Ovary (tissue), 9 donors: ENCODE measurements around the gene HDAC11. TPM values are rescaled to one million over a fixed set of nuclear protein-coding genes. Genes with fewer than 3 reads are reported as not detected.
A peak's percentile ranks its signal among the peaks of the same experiment; 100 is the strongest.

Experiments
- DNase-seq, 5 donors: peaks; one replicate each; pipeline ENCODE4 v3.0.0-alpha.2; 2019 to 2020
- H3K27ac ChIP-seq, 2 donors: fragments of 200-600 bp; one replicate each; pipeline versions ENCODE4 v1.5.1 to v1.8.0; 2019 to 2022
- H3K27me3 ChIP-seq: fragments of 200-600 bp; one replicate; pipeline ENCODE4 v1.8.0; 2022
- H3K36me3 ChIP-seq: fragments of 200-600 bp; sonication (generic); one replicate; pipeline ENCODE4 v1.5.1; 2019
- H3K4me1 ChIP-seq: one replicate; pipeline ENCODE4 v1.8.1; 2013; ENCODE audit warnings: mild to moderate bottlenecking, moderate library complexity; ENCODE audit not compliant: insufficient read depth
- H3K4me3 ChIP-seq: fragments of 200-600 bp; sonication (generic); one replicate; pipeline ENCODE4 v1.5.1; 2017
- H3K9me3 ChIP-seq, 2 donors: fragments of 200-600 bp in 1 of 2; sonication (generic) in 1 of 2; one replicate each; pipeline versions ENCODE4 v1.5.1 to v1.8.1; 2013 to 2019; ENCODE audit warnings: mild to moderate bottlenecking in 1 of 2, moderate library complexity in 1 of 2
- CTCF ChIP-seq, 3 donors: fragments of 450-650 bp in 2 of 3; fragments of 200-600 bp in 1 of 3; IDR thresholded peaks; one replicate each; pipeline versions ENCODE4 v1.5.1 to v1.8.0; 2016 to 2022; ENCODE audit warnings: antibody characterized with exemption in 3 of 3, mild to moderate bottlenecking in 1 of 3
- EP300 ChIP-seq: sonication (generic); formaldehyde crosslinking; IDR thresholded peaks from one replicate; pipeline ENCODE4 v1.6.1; 2017; ENCODE audit warnings: antibody characterized with exemption
- POLR2A ChIP-seq: fragments of 450-650 bp; IDR thresholded peaks from one replicate; pipeline ENCODE4 v1.6.1; 2017; ENCODE audit warnings: antibody characterized with exemption, mild to moderate bottlenecking, moderate library complexity
- WGBS, 3 donors: extraction: QIAGEN DNeasy Blood & Tissue Kit in 1 of 3; methylation state at CpG; one replicate each; pipeline versions ENCODE4 v1.1.5 to v1.1.7; 2013 to 2017; 5-methylcytosine and 5-hydroxymethylcytosine counted together
- intact Hi-C, 4 donors: fragments of 100-400 bp; cut with DNase I; formaldehyde crosslinking; loops; one replicate each; pipeline versions ENCODE4 v1.11.0 to v1.15.1; 2022 to 2023
- polyA plus RNA-seq, 2 donors: library from polyadenylated mRNA; stranded (reverse); fragments of 200-250 nt in 1 of 2; fragments of 350-450 nt in 1 of 2; fragmentation: Illumina TruSeq in 1 of 2; extraction: RNeasy Lipid Tissue Mini Kit (QIAGEN cat#74804) in 1 of 2; gene quantifications; one replicate each; pipeline ENCODE4 v1.2.3, GENCODE V29; 2013 to 2014
- total RNA-seq, 7 donors: library from RNA; depleted of rRNA in 2 of 7; stranded (reverse); fragments of >200 nt in 2 of 7; fragmentation: NEBNext Ultra II Directional in 3 of 7; extraction: Animal tissue kit (Norgen Biotek cat#: 25700) in 3 of 7; gene quantifications; one replicate each; pipeline versions ENCODE4 v1.1.0 to v1.2.4, GENCODE V29; 2016 to 2023
- donor health status: DM: no; HTN: no; CAD: no; lungs with moderate emphysema.
- donor health status: DM: no; HTN: no; CAD: no.
- donor health status: Bipolar disorder and iron deficiency.
- donor health status: DM: yes; HTN: yes; CAD: no.
- donor health status: DM: no; HTN: no; CAD: no.
- donor health status: DM: yes; HTN: yes; CAD: no.

Gene HDAC11
- total and polyA plus RNA-seq, 9 donors, result 6.4 to 27.1 (median 19.6) TPM

GRCh38 chr3:13546667-13547171, 66.6 kb downstream of the HDAC11 start:
- WGBS, 3 donors, result 18 to 40% (median 19%) methylated on average over 9 of the region's 9 CpGs
- H3K27me3 ChIP-seq, result no peaks in the 10 kb centered on the region
- H3K4me3 ChIP-seq, result no peak overlapping the region
- H3K9me3 ChIP-seq, result no peaks in the 10 kb centered on the region
- intact Hi-C loops, result no loop called here
- peak in 1 of 5 donors; percentile 30 for DNase-seq
- peaks cover 3% of the 10 kb centered on the region for H3K4me1 ChIP-seq
- TF ChIP-seq POLR2A (no peak), EP300 (no peak), CTCF (IDR thresholded peaks at IDR 0.05) (no peak)
- H3K36me3 ChIP-seq, result no peaks in the 10 kb centered on the region
- H3K27ac ChIP-seq, result no peak overlapping the region

- H3K27me3 ChIP-seq, result no peaks in the 10 kb centered on the region
- no peak overlapping the region for H3K4me3 ChIP-seq
- no peak overlapping the region for H3K27ac ChIP-seq
- DNase-seq, result no peak
- H3K36me3 ChIP-seq, result no peaks in the 10 kb centered on the region
- no peaks in the 10 kb centered on the region for H3K9me3 ChIP-seq
- TF ChIP-seq POLR2A (no peak), CTCF (IDR thresholded peaks at IDR 0.05) (no peak), EP300 (no peak)
- H3K4me1 ChIP-seq, result peaks cover 3% of the 10 kb centered on the region
- intact Hi-C loops, result no loop called here
- WGBS, 3 donors, result 75 to 85% (median 83%) methylated on average over 10 of the region's 10 CpGs
Observed at GRCh38 chr3:13547591-13548371, 67.7 kb downstream of the HDAC11 start.

GRCh38 chr3:13548696-13549622, 68.9 kb downstream of the HDAC11 start, which contains the start of gene FBLN2:
Gene FBLN2, plus strand, starts transcription at chr3:13549125. Its CDS starts 21,231 bp downstream, at chr3:13570356.
- DNase-seq, result peak in 2 of 5 donors; percentile 44 to 46
- H3K4me1 ChIP-seq, result peaks cover 3% of the 10 kb centered on the region
- TF ChIP-seq CTCF (IDR thresholded peaks at IDR 0.05) (no peak), EP300 (no peak), POLR2A (no peak)
- H3K36me3 ChIP-seq, result no peaks in the 10 kb centered on the region
- H3K4me3 ChIP-seq, result peak within 1 kb of the TSS; percentile 28
- intact Hi-C loops, result no loop called here
- H3K27ac ChIP-seq, result no peak within 1 kb of the TSS
- H3K9me3 ChIP-seq, result no peaks in the 10 kb centered on the region
- H3K27me3 ChIP-seq, result no peaks in the 10 kb centered on the region
- 6 to 11% (median 7%) methylated on average over 46 to 105 of the region's 107 CpGs for WGBS, 3 donors

- WGBS, 3 donors, result 77 to 83% (median 81%) methylated on average over 17 to 18 of the region's 18 CpGs
- Histone ChIP-seq H3K27me3 (no peaks in the 10 kb centered on the region), H3K9me3 (no peaks in the 10 kb centered on the region), H3K4me1 (peaks cover 3% of the 10 kb centered on the region), H3K4me3 (no peak overlapping the region), H3K27ac (no peak overlapping the region), H3K36me3 (no peaks in the 10 kb centered on the region)
- DNase-seq, result no peak
- intact Hi-C loops, result no loop called here
- TF ChIP-seq CTCF (IDR thresholded peaks at IDR 0.05) (no peak), EP300 (no peak), POLR2A (no peak)
Observed at GRCh38 chr3:13549623-13550422, 69.7 kb downstream of the HDAC11 start.
